ENCODE data around the gene PSMD10. TPM values are rescaled to one million over a fixed set of nuclear protein-coding genes. Genes with fewer than 3 reads are reported as not detected.

PSMD10 gene
- total and polyA plus RNA-seq, 2 of the 8 experiments (the other 6 are each of a cell fraction or from before 2014, with no cell fraction given), result 49.9 to 79.9 TPM

GRCh38 chrX:108072746-108073145, 18.6 kb downstream of the PSMD10 start (continued):
- no peak for TF ChIP-seq ATF2 (IDR thresholded peaks at IDR 0.05; ENCODE audit: low read length)
